HEK293 (cell line): ENCODE results near the gene ZSCAN22.

Experiments
- AEBP2 ChIP-seq: fragments of 450-650 bp; formaldehyde crosslinking; IDR thresholded peaks from 2 replicates; pipeline ENCODE4 v1.5.1; 2016; ENCODE audit warnings: missing biosample characterization, missing genetic modification characterization, borderline replicate concordance
- BCL11B ChIP-seq: fragments of 450-650 bp; formaldehyde crosslinking; IDR thresholded peaks from 2 replicates; pipeline ENCODE4 v1.5.1; 2016; ENCODE audit warnings: low read depth, missing biosample characterization, missing genetic modification characterization
- HOXA7 ChIP-seq: sonication (generic); formaldehyde crosslinking; IDR thresholded peaks from 2 replicates; pipeline ENCODE4 v1.8.1; 2022; ENCODE audit warnings: missing genetic modification reagents, borderline replicate concordance
- IKZF3 ChIP-seq: fragments of 450-650 bp; IDR thresholded peaks from 2 replicates; pipeline ENCODE4 v1.5.0; 2018; ENCODE audit warnings: missing biosample characterization, mild to moderate bottlenecking, missing genetic modification characterization, moderate library complexity
- PRDM1 ChIP-seq: fragments of 450-650 bp; formaldehyde crosslinking; IDR thresholded peaks from 2 replicates; pipeline ENCODE4; 2016; ENCODE audit warnings: missing biosample characterization, missing genetic modification characterization
- SALL2 ChIP-seq: fragments of 450-650 bp; formaldehyde crosslinking; IDR thresholded peaks from 2 replicates; pipeline ENCODE4 v1.5.0; 2017; ENCODE audit warnings: missing biosample characterization, mild to moderate bottlenecking, missing genetic modification characterization, borderline replicate concordance
- ZBTB20 ChIP-seq: fragments of 450-650 bp; formaldehyde crosslinking; IDR thresholded peaks from 2 replicates; pipeline ENCODE4 v1.5.1; 2016; ENCODE audit warnings: missing biosample characterization, missing genetic modification characterization
- ZNF121 ChIP-seq: fragments of 450-650 bp; formaldehyde crosslinking; IDR thresholded peaks from 2 replicates; pipeline ENCODE4 v1.5.1; 2016; ENCODE audit warnings: missing biosample characterization, missing genetic modification characterization
- ZNF169 ChIP-seq: fragments of 450-650 bp; formaldehyde crosslinking; IDR thresholded peaks from 2 replicates; pipeline ENCODE4 v1.5.1; 2016; ENCODE audit warnings: missing biosample characterization, missing genetic modification characterization
- ZNF174 ChIP-seq: fragments of 450-650 bp; formaldehyde crosslinking; IDR thresholded peaks from 2 replicates; pipeline ENCODE4 v1.5.0; 2017; ENCODE audit warnings: missing biosample characterization, mild to moderate bottlenecking, missing genetic modification characterization
- ZNF266 ChIP-seq: fragments of 450-650 bp; formaldehyde crosslinking; IDR thresholded peaks from 2 replicates; pipeline ENCODE4 v1.5.1; 2016; ENCODE audit warnings: missing biosample characterization, missing genetic modification characterization, low read depth
- ZNF398 ChIP-seq: fragments of 450-650 bp; formaldehyde crosslinking; IDR thresholded peaks from 2 replicates; pipeline ENCODE4 v1.5.1; 2017; ENCODE audit warnings: missing biosample characterization, missing genetic modification characterization
- ZNF473 ChIP-seq: fragments of 450-650 bp; formaldehyde crosslinking; IDR thresholded peaks from 2 replicates; pipeline ENCODE4 v1.5.1; 2017; ENCODE audit warnings: missing biosample characterization, missing genetic modification characterization
- ZNF510 ChIP-seq: fragments of 450-650 bp; formaldehyde crosslinking; IDR thresholded peaks from 2 replicates; pipeline ENCODE4 v1.5.1; 2018; ENCODE audit warnings: mild to moderate bottlenecking, missing genetic modification characterization, missing biosample characterization; ENCODE audit not compliant: insufficient replicate concordance
- ZNF529 ChIP-seq: fragments of 450-650 bp; formaldehyde crosslinking; IDR thresholded peaks from 2 replicates; pipeline ENCODE4 v1.5.1; 2017; ENCODE audit warnings: missing genetic modification characterization, missing biosample characterization; ENCODE audit not compliant: insufficient replicate concordance
- ZNF544 ChIP-seq: fragments of 450-650 bp; formaldehyde crosslinking; IDR thresholded peaks from 2 replicates; pipeline ENCODE4 v1.5.0; 2017; ENCODE audit warnings: missing biosample characterization, missing genetic modification characterization
- ZNF549 ChIP-seq: fragments of 450-650 bp; IDR thresholded peaks from 2 replicates; pipeline ENCODE4 v1.5.1; 2018; ENCODE audit warnings: missing biosample characterization, missing genetic modification characterization, mild to moderate bottlenecking, inconsistent platforms, moderate library complexity
- ZNF571 ChIP-seq: fragments of 450-650 bp; formaldehyde crosslinking; IDR thresholded peaks from 2 replicates; pipeline ENCODE4 v1.5.0; 2017; ENCODE audit warnings: missing biosample characterization, missing genetic modification characterization
- ZNF664 ChIP-seq: fragments of 450-650 bp; formaldehyde crosslinking; IDR thresholded peaks from 2 replicates; pipeline ENCODE4 v1.5.1; 2016; ENCODE audit warnings: missing biosample characterization, missing genetic modification characterization
- ZNF785 ChIP-seq: fragments of 450-650 bp; formaldehyde crosslinking; IDR thresholded peaks from 2 replicates; pipeline ENCODE4 v1.5.1; 2016; ENCODE audit warnings: missing biosample characterization, missing genetic modification characterization
- TF ChIP-seq, protein P1 (sequence below): fragments of 450-650 bp; formaldehyde crosslinking; IDR thresholded peaks from 2 replicates; pipeline ENCODE4 v1.5.1; 2016; ENCODE audit warnings: missing biosample characterization, missing genetic modification characterization
- TF ChIP-seq, protein P2 (sequence below): fragments of 450-650 bp; formaldehyde crosslinking; conservative IDR thresholded peaks from 2 replicates; pipeline ENCODE4 v1.5.1; 2016; ENCODE audit warnings: low read depth, missing biosample characterization, missing genetic modification characterization
- TF ChIP-seq, protein P3 (sequence below): fragments of 450-650 bp; formaldehyde crosslinking; IDR thresholded peaks from 2 replicates; pipeline ENCODE4 v1.5.1; 2016; ENCODE audit warnings: missing biosample characterization, missing genetic modification characterization
- TF ChIP-seq, protein P4 (sequence below): fragments of 450-650 bp; formaldehyde crosslinking; IDR thresholded peaks from 2 replicates; pipeline ENCODE4 v1.5.1; 2016; ENCODE audit warnings: missing biosample characterization, missing genetic modification characterization
- TF ChIP-seq, protein P5 (sequence below): fragments of 450-650 bp; formaldehyde crosslinking; IDR thresholded peaks from 2 replicates; pipeline ENCODE4 v1.5.1; 2016; ENCODE audit warnings: missing biosample characterization, missing genetic modification characterization

ZSCAN22 gene

DNA sequence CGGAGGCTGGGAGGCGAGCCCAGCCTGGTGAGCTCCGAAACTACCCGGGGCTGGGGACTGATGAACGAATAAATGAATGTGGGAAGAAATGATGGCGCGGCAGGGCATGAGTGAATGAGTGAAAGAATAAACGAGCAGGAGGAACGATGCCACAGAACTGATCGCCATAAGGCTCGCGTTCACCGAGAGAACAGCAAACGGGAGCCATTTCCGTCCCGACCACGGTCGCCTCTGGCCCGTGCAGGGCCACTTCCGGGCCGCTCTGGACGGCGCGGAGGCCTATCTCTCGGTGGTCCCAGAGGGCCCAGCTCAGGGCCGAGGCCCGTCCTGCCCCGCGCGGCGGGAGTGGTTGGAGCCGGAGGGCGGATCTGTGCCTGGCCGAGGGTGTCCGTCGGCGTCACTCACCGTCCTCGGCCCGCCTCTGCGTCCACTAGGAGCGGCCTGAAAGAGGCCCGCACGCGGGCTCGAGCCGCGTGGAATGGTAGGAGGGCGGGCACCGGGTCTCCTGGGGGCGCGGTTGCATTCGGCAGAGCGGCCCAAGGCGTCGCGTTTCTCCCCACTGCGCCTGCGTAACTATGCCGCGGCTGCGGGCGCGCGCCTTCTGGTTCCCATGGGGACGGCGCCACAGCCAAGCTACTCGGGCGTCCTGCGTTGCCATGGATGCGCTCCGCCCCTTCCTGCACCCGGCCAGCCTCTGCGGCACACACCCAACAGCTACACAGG, 35.6 kb downstream of the ZSCAN22 start, which contains the start of gene ZNF497 (continued):
- TF ChIP-seq ZNF398 (no peak; the same call in 1 of the 2 replicates), ZNF121 (tag by site-specific recombination) (no peak), ZNF549 (tag by site-specific recombination) (no peak), HOXA7 (CRISPR knock-in tag) (no peak), ZNF169 (tag by site-specific recombination) (no peak), AEBP2 (tag by site-specific recombination) (no peak), ZNF266 (tag by site-specific recombination) (no peak), ZNF473 (tag by site-specific recombination) (no peak), ZNF174 (tag by site-specific recombination) (no peak), BCL11B (no peak), SALL2 (no peak), ZNF571 (tag by site-specific recombination) (no peak), ZNF785 (tag by site-specific recombination) (no peak), ZNF510 (no peak), ZBTB20 (tag by site-specific recombination) (peak; percentile 59; the same call in 1 of the 2 replicates), ZNF664 (tag by site-specific recombination) (no peak), IKZF3 (tag by site-specific recombination) (no peak), PRDM1 (tag by site-specific recombination) (no peak), ZNF529 (tag by site-specific recombination) (no peak), ZNF544 (tag by site-specific recombination) (no peak)
- TF ChIP-seq, protein P1, sequence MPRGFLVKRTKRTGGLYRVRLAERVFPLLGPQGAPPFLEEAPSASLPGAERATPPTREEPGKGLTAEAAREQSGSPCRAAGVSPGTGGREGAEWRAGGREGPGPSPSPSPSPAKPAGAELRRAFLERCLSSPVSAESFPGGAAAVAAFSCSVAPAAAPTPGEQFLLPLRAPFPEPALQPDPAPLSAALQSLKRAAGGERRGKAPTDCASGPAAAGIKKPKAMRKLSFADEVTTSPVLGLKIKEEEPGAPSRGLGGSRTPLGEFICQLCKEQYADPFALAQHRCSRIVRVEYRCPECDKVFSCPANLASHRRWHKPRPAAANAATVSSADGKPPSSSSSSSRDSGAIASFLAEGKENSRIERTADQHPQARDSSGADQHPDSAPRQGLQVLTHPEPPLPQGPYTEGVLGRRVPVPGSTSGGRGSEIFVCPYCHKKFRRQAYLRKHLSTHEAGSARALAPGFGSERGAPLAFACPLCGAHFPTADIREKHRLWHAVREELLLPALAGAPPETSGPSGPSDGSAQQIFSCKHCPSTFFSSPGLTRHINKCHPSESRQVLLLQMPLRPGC (tag by site-specific recombination), result no peak
- TF ChIP-seq, protein P2, sequence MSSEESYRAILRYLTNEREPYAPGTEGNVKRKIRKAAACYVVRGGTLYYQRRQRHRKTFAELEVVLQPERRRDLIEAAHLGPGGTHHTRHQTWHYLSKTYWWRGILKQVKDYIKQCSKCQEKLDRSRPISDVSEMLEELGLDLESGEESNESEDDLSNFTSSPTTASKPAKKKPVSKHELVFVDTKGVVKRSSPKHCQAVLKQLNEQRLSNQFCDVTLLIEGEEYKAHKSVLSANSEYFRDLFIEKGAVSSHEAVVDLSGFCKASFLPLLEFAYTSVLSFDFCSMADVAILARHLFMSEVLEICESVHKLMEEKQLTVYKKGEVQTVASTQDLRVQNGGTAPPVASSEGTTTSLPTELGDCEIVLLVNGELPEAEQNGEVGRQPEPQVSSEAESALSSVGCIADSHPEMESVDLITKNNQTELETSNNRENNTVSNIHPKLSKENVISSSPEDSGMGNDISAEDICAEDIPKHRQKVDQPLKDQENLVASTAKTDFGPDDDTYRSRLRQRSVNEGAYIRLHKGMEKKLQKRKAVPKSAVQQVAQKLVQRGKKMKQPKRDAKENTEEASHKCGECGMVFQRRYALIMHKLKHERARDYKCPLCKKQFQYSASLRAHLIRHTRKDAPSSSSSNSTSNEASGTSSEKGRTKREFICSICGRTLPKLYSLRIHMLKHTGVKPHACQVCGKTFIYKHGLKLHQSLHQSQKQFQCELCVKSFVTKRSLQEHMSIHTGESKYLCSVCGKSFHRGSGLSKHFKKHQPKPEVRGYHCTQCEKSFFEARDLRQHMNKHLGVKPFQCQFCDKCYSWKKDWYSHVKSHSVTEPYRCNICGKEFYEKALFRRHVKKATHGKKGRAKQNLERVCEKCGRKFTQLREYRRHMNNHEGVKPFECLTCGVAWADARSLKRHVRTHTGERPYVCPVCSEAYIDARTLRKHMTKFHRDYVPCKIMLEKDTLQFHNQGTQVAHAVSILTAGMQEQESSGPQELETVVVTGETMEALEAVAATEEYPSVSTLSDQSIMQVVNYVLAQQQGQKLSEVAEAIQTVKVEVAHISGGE (tag by site-specific recombination), result peak; percentile 96
- TF ChIP-seq, protein P3, sequence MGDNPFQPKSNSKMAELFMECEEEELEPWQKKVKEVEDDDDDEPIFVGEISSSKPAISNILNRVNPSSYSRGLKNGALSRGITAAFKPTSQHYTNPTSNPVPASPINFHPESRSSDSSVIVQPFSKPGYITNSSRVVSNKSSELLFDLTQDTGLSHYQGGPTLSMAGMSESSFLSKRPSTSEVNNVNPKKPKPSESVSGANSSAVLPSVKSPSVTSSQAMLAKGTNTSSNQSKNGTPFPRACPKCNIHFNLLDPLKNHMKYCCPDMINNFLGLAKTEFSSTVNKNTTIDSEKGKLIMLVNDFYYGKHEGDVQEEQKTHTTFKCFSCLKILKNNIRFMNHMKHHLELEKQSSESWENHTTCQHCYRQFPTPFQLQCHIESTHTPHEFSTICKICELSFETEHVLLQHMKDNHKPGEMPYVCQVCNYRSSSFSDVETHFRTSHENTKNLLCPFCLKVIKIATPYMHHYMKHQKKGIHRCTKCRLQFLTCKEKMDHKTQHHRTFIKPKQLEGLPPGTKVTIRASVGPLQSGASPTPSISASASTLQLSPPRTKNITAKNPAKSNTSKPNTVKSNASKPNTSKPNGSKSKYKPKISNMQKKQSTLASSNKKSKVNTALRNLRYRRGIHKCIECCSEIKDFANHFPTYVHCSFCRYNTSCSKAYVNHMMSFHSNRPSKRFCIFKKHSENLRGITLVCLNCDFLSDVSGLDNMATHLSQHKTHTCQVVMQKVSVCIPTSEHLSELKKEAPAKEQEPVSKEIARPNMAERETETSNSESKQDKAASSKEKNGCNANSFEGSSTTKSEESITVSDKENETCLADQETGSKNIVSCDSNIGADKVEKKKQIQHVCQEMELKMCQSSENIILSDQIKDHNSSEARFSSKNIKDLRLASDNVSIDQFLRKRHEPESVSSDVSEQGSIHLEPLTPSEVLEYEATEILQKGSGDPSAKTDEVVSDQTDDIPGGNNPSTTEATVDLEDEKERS, result 0 out of 2 replicates have a peak, but pooled peaks have one; percentile 7
- TF ChIP-seq, protein P4, sequence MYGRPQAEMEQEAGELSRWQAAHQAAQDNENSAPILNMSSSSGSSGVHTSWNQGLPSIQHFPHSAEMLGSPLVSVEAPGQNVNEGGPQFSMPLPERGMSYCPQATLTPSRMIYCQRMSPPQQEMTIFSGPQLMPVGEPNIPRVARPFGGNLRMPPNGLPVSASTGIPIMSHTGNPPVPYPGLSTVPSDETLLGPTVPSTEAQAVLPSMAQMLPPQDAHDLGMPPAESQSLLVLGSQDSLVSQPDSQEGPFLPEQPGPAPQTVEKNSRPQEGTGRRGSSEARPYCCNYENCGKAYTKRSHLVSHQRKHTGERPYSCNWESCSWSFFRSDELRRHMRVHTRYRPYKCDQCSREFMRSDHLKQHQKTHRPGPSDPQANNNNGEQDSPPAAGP (tag by site-specific recombination), result peak; percentile 49; the same call in 1 of the 2 replicates
- TF ChIP-seq, protein P5, sequence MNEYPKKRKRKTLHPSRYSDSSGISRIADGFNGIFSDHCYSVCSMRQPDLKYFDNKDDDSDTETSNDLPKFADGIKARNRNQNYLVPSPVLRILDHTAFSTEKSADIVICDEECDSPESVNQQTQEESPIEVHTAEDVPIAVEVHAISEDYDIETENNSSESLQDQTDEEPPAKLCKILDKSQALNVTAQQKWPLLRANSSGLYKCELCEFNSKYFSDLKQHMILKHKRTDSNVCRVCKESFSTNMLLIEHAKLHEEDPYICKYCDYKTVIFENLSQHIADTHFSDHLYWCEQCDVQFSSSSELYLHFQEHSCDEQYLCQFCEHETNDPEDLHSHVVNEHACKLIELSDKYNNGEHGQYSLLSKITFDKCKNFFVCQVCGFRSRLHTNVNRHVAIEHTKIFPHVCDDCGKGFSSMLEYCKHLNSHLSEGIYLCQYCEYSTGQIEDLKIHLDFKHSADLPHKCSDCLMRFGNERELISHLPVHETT (tag by site-specific recombination), result peak; percentile 52; the same call in 1 of the 2 replicates
